ENCODE measurements around the gene EXOC4.

The EXOC4 gene

DNA sequence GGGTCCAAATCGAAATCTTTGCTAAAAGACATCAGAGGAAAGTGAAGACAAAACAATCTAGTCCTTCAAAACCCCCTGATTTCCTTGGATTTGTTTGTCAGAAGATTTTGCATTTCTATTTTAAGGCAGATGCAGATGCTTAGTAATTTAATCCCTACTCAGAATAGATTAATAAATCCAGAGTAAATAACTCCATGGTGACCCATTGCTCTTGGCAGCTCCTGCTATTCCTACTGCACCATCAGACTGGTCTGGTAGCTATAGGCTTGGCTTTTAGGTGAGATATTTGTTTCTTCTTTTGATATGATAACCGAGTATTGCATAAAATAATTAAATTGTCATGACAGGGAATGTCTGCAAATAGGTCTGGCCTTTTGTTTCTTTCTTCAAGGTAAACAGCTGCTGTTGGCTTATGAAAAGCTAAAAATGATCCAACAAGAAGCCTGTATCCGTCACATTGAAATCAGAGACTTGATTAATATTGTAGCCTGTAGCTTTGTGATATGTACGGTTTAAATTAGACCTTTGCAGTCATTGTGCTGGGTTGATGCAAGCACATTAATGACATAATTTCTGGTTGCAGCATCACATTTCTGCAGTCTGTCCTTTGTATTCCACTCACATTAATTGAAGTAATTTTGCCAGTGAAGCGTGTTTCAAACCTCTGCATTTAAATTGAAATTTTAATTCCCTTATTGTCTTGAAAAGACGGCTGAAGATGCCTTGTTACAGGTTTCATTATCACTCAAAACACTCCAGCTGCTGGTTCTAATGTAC lies 40.7 kb downstream of the EXOC4 start:
- Histone ChIP-seq H3K36me3 (peaks cover 24% of the 10 kb centered on the region), H3K9me3 (ENCODE audit: severe bottlenecking) (no peaks in the 10 kb centered on the region), H3K27me3 (ENCODE audit: insufficient read depth, low read depth, severe bottlenecking) (no peaks in the 10 kb centered on the region), H3K27ac (no peak overlapping the region), H3K4me3 (ENCODE audit: low read depth, low read length) (no peak overlapping the region)
- TF ChIP-seq CTCF (IDR thresholded peaks at IDR 0.05; ENCODE audit: low read depth, low read length) = no peak
- DNase-seq = no peak

- H3K9me3 ChIP-seq (ENCODE audit: severe bottlenecking) = no peaks in the 10 kb centered on the region
- DNase-seq = no peak
- H3K4me3 ChIP-seq (ENCODE audit: low read depth, low read length) = no peak overlapping the region
- no peak overlapping the region for H3K27ac ChIP-seq
- no peaks in the 10 kb centered on the region for H3K27me3 ChIP-seq (ENCODE audit: insufficient read depth, low read depth, severe bottlenecking)
- no peak for TF ChIP-seq CTCF (IDR thresholded peaks at IDR 0.05; ENCODE audit: low read depth, low read length)
- H3K36me3 ChIP-seq = peaks cover 17% of the 10 kb centered on the region
Observed at GRCh38 chr7:133294234-133294633, 41.4 kb downstream of the EXOC4 start.

- H3K27me3 ChIP-seq (ENCODE audit: insufficient read depth, low read depth, severe bottlenecking) = no peaks in the 10 kb centered on the region
- DNase-seq = no peak
- no peak overlapping the region for H3K4me3 ChIP-seq (ENCODE audit: low read depth, low read length)
- no peak overlapping the region for H3K27ac ChIP-seq
- no peaks in the 10 kb centered on the region for H3K9me3 ChIP-seq (ENCODE audit: severe bottlenecking)
- peaks cover 8% of the 10 kb centered on the region for H3K36me3 ChIP-seq
- TF ChIP-seq CTCF (IDR thresholded peaks at IDR 0.05; ENCODE audit: low read depth, low read length) = no peak
Observed at GRCh38 chr7:133295484-133295883, 42.6 kb downstream of the EXOC4 start.

GRCh38 chr7:133297093-133297492 lies 44.2 kb downstream of the EXOC4 start:
- no peak for TF ChIP-seq CTCF (IDR thresholded peaks at IDR 0.05; ENCODE audit: low read depth, low read length)

DNA sequence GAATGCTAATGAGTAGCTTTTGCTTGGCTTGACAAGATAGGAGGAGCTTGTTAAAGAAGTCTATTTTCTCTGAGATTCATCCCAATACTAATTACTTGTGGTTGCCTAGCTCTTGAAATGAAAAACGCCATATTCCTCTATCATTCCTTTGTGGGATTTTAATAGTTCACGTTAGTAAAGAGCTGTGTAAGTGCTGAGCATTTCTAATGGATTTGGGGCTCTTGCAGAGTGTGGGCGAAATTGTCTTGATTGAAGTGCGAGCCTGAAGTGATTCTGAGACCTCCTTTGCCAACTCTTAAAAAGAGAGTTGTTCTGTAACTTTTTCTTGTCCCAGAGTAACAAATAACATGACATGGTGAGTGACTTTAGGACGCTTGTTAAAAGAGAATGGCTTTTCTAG lies 45.2 kb downstream of the EXOC4 start:
- H3K27ac ChIP-seq = no peak overlapping the region
- no peaks in the 10 kb centered on the region for H3K36me3 ChIP-seq
- no peak for TF ChIP-seq CTCF (IDR thresholded peaks at IDR 0.05; ENCODE audit: low read depth, low read length)

More at GRCh38 chr7:133297093-133297492, 44.2 kb downstream of the EXOC4 start:
- H3K4me3 ChIP-seq (ENCODE audit: low read depth, low read length) = no peak overlapping the region
- H3K27ac ChIP-seq = no peak overlapping the region
- DNase-seq = no peak
- H3K36me3 ChIP-seq = peaks cover 1% of the 10 kb centered on the region; the same call in 1 of the 2 replicates
- no peaks in the 10 kb centered on the region for H3K27me3 ChIP-seq (ENCODE audit: insufficient read depth, low read depth, severe bottlenecking)
- no peaks in the 10 kb centered on the region for H3K9me3 ChIP-seq (ENCODE audit: severe bottlenecking)

GRCh38 chr7:133299676-133300075 lies 46.8 kb downstream of the EXOC4 start:
- no peak for TF ChIP-seq CTCF (IDR thresholded peaks at IDR 0.05; ENCODE audit: low read depth, low read length)
- Histone ChIP-seq H3K27me3 (ENCODE audit: insufficient read depth, low read depth, severe bottlenecking) (no peaks in the 10 kb centered on the region), H3K4me3 (ENCODE audit: low read depth, low read length) (no peak overlapping the region), H3K27ac (no peak overlapping the region), H3K9me3 (ENCODE audit: severe bottlenecking) (no peaks in the 10 kb centered on the region), H3K36me3 (no peaks in the 10 kb centered on the region)
- no peak for DNase-seq

More for the DNA sequence above, 45.2 kb downstream of the EXOC4 start:
- Histone ChIP-seq H3K4me3 (ENCODE audit: low read depth, low read length) (no peak overlapping the region), H3K27me3 (ENCODE audit: insufficient read depth, low read depth, severe bottlenecking) (no peaks in the 10 kb centered on the region), H3K9me3 (ENCODE audit: severe bottlenecking) (no peaks in the 10 kb centered on the region)
- no peak for DNase-seq

All from WERI-Rb-1 (cell line).